ENCODE data around the gene DDX27.

DDX27 gene

GRCh38 chr20:49199729-49200293 is 19.4 kb upstream of the DDX27 start:
- Histone ChIP-seq H3K27me3 (no peaks in the 10 kb centered on the region), H3K36me3 (no peaks in the 10 kb centered on the region), H3K27ac (no peak overlapping the region), H3K9me3 (no peaks in the 10 kb centered on the region), H3K4me1 (no peaks in the 10 kb centered on the region), H3K4me3 (no peak overlapping the region)
- DNase-seq = no peak
- no peak for TF ChIP-seq CTCF (IDR thresholded peaks at IDR 0.05)
- intact Hi-C loops (cut with DNase I; ENCODE audit: low total_unique reads) = no loop called here

GRCh38 chr20:49203011-49203410 is 16.2 kb upstream of the DDX27 start:
- intact Hi-C loops (cut with DNase I; ENCODE audit: low total_unique reads) = no loop called here
- Histone ChIP-seq H3K9me3 (no peaks in the 10 kb centered on the region), H3K27me3 (no peaks in the 10 kb centered on the region), H3K36me3 (no peaks in the 10 kb centered on the region), H3K27ac (no peak overlapping the region), H3K4me3 (no peak overlapping the region), H3K4me1 (no peaks in the 10 kb centered on the region)
- no peak for DNase-seq
- no peak for TF ChIP-seq CTCF (IDR thresholded peaks at IDR 0.05)

DNA sequence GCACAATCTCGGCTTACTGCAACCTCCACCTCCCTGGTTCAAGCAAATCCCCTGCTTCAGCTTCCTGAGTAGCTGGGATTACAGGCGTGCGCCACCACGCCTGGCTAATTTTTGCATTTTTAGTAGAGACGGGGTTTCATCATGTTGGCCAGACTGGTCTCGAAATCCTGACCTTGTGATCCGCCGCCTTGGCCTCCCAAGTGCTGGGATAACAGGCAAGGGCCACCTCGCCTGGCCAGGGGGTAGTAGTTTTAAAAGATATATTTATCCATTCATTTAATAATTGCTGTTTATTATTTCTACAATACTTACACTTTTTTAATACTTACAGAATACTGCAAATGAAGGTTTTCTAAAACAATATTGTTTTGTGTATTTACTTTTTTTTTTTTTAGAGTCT is 15.5 kb upstream of the DDX27 start:
- H3K4me3 ChIP-seq = no peak overlapping the region
- TF ChIP-seq CTCF (IDR thresholded peaks at IDR 0.05) = no peak
- no peaks in the 10 kb centered on the region for H3K4me1 ChIP-seq
- no peaks in the 10 kb centered on the region for H3K9me3 ChIP-seq
- DNase-seq = no peak
- no peak overlapping the region for H3K27ac ChIP-seq
- no peaks in the 10 kb centered on the region for H3K36me3 ChIP-seq
- intact Hi-C loops (cut with DNase I; ENCODE audit: low total_unique reads) = no loop called here
- no peaks in the 10 kb centered on the region for H3K27me3 ChIP-seq

DNA sequence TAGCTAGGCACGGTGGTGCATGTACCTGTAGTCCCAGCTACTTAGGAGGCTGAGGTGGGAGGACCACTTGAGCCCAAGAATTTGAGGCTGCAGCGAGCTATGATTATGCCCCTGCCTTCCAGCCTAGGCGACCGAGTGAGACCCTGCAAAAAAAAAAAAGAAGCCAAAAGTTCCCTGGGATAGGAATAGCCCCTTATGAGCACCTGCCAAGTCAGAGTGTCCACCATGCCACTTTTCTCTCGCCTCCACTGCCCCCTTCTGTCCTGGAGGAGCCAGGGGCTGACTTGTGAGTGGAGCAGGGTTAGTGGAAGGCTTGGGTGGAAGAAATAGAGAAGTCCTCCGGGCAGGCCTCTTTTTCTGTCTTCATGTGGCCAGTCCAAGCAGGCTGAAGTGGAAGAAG is 12.1 kb upstream of the DDX27 start:
- no peak for DNase-seq

DNA sequence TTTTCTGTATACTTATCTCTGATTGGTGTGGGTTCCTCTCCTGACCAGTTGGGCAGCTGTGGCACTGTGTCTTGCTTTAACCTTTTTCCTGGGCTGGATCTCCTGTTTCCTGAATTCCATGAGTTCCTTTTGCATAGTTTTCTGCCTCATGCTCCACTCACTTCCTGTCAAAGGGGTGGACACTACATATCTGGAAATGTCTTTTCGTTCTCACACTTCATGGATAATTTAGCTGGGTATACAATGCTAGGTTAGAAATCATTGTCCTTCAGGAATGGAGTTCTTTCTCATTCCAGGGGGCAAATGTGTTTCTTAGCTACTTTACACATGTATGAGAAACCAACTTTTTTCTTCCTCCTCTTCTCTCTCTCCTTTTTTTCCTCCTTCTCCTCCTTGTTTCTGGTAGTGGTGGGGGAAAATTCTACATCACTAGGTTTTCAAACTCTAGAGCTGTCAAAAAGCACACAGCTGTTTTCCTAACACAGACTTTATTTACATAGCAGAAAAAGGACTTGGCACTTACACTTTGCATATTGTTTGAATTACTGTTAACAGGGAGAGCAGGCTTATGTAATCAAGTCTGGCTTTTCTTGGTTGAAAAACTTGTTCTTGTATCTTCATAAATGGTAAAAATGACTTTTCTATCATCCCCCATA is 9.0 kb upstream of the DDX27 start:
- Histone ChIP-seq H3K4me1 (no peaks in the 10 kb centered on the region), H3K4me3 (no peak overlapping the region), H3K36me3 (no peaks in the 10 kb centered on the region), H3K27me3 (no peaks in the 10 kb centered on the region), H3K9me3 (no peaks in the 10 kb centered on the region), H3K27ac (no peak overlapping the region)
- intact Hi-C loops (cut with DNase I; ENCODE audit: low total_unique reads) = no loop called here
- DNase-seq = no peak
- TF ChIP-seq CTCF (IDR thresholded peaks at IDR 0.05) = no peak

More for the DNA sequence above, 12.1 kb upstream of the DDX27 start:
- no peaks in the 10 kb centered on the region for H3K9me3 ChIP-seq
- H3K27ac ChIP-seq = no peak overlapping the region
- no peak for TF ChIP-seq CTCF (IDR thresholded peaks at IDR 0.05)
- intact Hi-C loops (cut with DNase I; ENCODE audit: low total_unique reads) = no loop called here
- no peaks in the 10 kb centered on the region for H3K27me3 ChIP-seq
- no peaks in the 10 kb centered on the region for H3K4me1 ChIP-seq
- H3K4me3 ChIP-seq = no peak overlapping the region
- H3K36me3 ChIP-seq = no peaks in the 10 kb centered on the region

GRCh38 chr20:49210757-49211110 is 8.5 kb upstream of the DDX27 start:
- no peak for DNase-seq
- H3K4me3 ChIP-seq = no peak overlapping the region
- intact Hi-C loops (cut with DNase I; ENCODE audit: low total_unique reads) = no loop called here
- no peaks in the 10 kb centered on the region for H3K9me3 ChIP-seq
- no peaks in the 10 kb centered on the region for H3K36me3 ChIP-seq
- no peaks in the 10 kb centered on the region for H3K27me3 ChIP-seq
- H3K27ac ChIP-seq = no peak overlapping the region
- no peaks in the 10 kb centered on the region for H3K4me1 ChIP-seq
- no peak for TF ChIP-seq CTCF (IDR thresholded peaks at IDR 0.05)
